Hepatocyte (in vitro differentiated cells): ENCODE measurements around the gene UGT1A4. TPM values are rescaled to one million over a fixed set of nuclear protein-coding genes. Genes with fewer than 3 reads are reported as not detected.
"Not testable (repeated sequence)": the region's sequence is repeated elsewhere in the genome, so short reads cannot be mapped to it uniquely, and the experiment has no call there.

ENCODE experiments used
- DNase-seq: peaks from one replicate; pipeline ENCODE4 v3.0.0-alpha.2; 2016; ENCODE audit warnings: low spot score
- H2AFZ ChIP-seq: fragments of 200-600 bp; sonication (generic); 2 replicates; pipeline ENCODE4 v1.6.0; 2016; ENCODE audit warnings: antibody characterized with exemption, mild to moderate bottlenecking
- H3K27ac ChIP-seq: fragments of 200-600 bp; sonication (generic); 2 replicates; pipeline ENCODE4 v1.5.1; 2016; ENCODE audit warnings: mild to moderate bottlenecking
- H3K27me3 ChIP-seq: fragments of 200-600 bp; sonication (generic); 2 replicates; pipeline ENCODE4 v1.6.1; 2016
- H3K36me3 ChIP-seq: fragments of 200-600 bp; sonication (generic); replicated peaks from 2 replicates; pipeline ENCODE4 v1.5.1; 2016; ENCODE audit warnings: low read depth; ENCODE audit not compliant: insufficient read depth
- H3K4me1 ChIP-seq: fragments of 200-600 bp; sonication (generic); 2 replicates; pipeline ENCODE4 v1.5.1; 2016; ENCODE audit warnings: mild to moderate bottlenecking, moderate library complexity; ENCODE audit not compliant: insufficient read depth
- H3K4me2 ChIP-seq: fragments of 200-600 bp; sonication (generic); 2 replicates; pipeline ENCODE4 v1.6.0; 2016
- H3K4me3 ChIP-seq: fragments of 200-600 bp; sonication (generic); 2 replicates; pipeline ENCODE4 v1.5.1; 2016; ENCODE audit warnings: mild to moderate bottlenecking
- H3K79me2 ChIP-seq: fragments of 200-600 bp; sonication (generic); 2 replicates; pipeline ENCODE4 v1.6.0; 2017; ENCODE audit warnings: mild to moderate bottlenecking
- H3K9me2 ChIP-seq: fragments of 200-600 bp; sonication (generic); replicated peaks from 2 replicates; pipeline ENCODE4 v1.6.0; 2017; ENCODE audit warnings: mild to moderate bottlenecking; ENCODE audit not compliant: insufficient read depth
- H3K9me3 ChIP-seq: fragments of 200-600 bp; sonication (generic); 2 replicates; pipeline ENCODE4 v1.5.1; 2016; ENCODE audit warnings: low read depth, mild to moderate bottlenecking
- H4K20me1 ChIP-seq: fragments of 200-600 bp; sonication (generic); 2 replicates; pipeline ENCODE4 v1.6.0; 2016; ENCODE audit warnings: mild to moderate bottlenecking; ENCODE audit not compliant: insufficient read depth, poor library complexity, severe bottlenecking
- CTCF ChIP-seq: fragments of 200-600 bp; sonication (generic); IDR thresholded peaks from 2 replicates; pipeline ENCODE4 v1.5.1; 2016; ENCODE audit warnings: antibody characterized with exemption, mild to moderate bottlenecking; ENCODE audit not compliant: poor library complexity
- EZH2 ChIP-seq: fragments of 200-600 bp; sonication (generic); IDR thresholded peaks from 2 replicates; pipeline ENCODE4 v1.6.1; 2016; ENCODE audit warnings: antibody characterized with exemption, mild to moderate bottlenecking, borderline replicate concordance
- EZH2phosphoT487 ChIP-seq: fragments of 200-600 bp; sonication (generic); IDR thresholded peaks from one replicate; pipeline ENCODE4 v1.6.1; 2018; ENCODE audit warnings: antibody characterized with exemption, mild to moderate bottlenecking, low read depth, moderate library complexity; ENCODE audit not compliant: unreplicated experiment, severe bottlenecking
- WGBS: methylation state at CpG from one replicate; pipeline ENCODE4 v1.1.6; 2016; ENCODE audit warnings: low lambda C conversion rate; ENCODE audit errors: missing lambda C conversion rate; 5-methylcytosine and 5-hydroxymethylcytosine counted together
- polyA plus RNA-seq: library from polyadenylated mRNA; unstranded; fragments of >200 nt; fragmentation: Nextera tagmentation; extraction: Ambion mirVana; gene quantifications from 2 replicates; pipeline ENCODE4 v1.2.1, GENCODE V29; 2016
- total RNA-seq: library from RNA; depleted of rRNA; stranded (reverse); fragments of >200 nt; gene quantifications from 2 replicates; pipeline ENCODE4 v1.2.3, GENCODE V29; 2014

UGT1A4 gene
- total and polyA plus RNA-seq, 2 experiments from 2014 or later = not detected

GRCh38 chr2:233751212-233752009, 32.9 kb downstream of the UGT1A4 start:
- H3K79me2 ChIP-seq, H3K9me2 ChIP-seq, H4K20me1 ChIP-seq, H2AFZ ChIP-seq, DNase-seq, H3K4me1 ChIP-seq, H3K36me3 ChIP-seq, H3K27me3 ChIP-seq, H3K4me2 ChIP-seq, H3K27ac ChIP-seq, H3K4me3 ChIP-seq, H3K9me3 ChIP-seq: not testable (repeated sequence)
- 55% methylated on average over 2 of the region's 2 CpGs for WGBS

- DNase-seq = no peak
- Histone ChIP-seq H3K27ac (no peak overlapping the region), H3K27me3 (no peaks in the 10 kb centered on the region), H3K4me2 (no peak overlapping the region), H3K4me3 (no peak overlapping the region), H3K36me3 (no peaks in the 10 kb centered on the region), H2AFZ (no peak overlapping the region), H3K4me1 (peaks cover 11% of the 10 kb centered on the region), H3K79me2 (no peaks in the 10 kb centered on the region), H3K9me3 (no peaks in the 10 kb centered on the region), H4K20me1 (no peaks in the 10 kb centered on the region), H3K9me2 (no peaks in the 10 kb centered on the region)
- no peak for TF ChIP-seq EZH2phosphoT487
- TF ChIP-seq CTCF = no peak
- no peak for TF ChIP-seq EZH2
- 96% methylated on average over 38 of the region's 44 CpGs for WGBS
Measured at GRCh38 chr2:233754872-233755611, 36.5 kb downstream of the UGT1A4 start.

DNA sequence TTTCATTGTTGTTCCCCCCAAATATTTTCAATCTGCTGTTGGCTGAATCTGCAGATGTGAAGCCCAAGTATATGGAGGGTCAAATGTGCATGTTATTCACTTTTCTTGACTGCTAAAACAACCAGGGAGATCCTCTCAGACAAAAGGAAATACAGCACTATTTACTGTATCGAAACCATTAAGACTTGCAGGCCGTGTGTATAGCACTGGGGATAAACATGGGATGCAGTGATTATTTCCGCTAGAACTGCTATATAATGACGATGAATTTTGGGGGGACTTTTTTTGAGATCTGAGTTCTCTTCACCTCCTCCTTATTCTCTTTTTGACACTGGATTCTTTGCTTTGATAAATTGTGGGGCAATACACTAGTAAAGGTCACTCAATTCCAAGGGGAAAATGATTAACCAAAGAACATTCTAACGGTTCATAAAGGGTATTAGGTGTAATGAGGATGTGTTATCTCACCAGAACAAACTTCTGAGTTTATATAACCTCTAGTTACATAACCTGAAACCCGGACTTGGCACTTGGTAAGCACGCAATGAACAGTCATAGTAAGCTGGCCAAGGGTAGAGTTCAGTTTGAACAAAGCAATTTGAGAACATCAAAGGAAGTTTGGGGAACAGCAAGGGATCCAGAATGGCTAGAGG, 38.0 kb downstream of the UGT1A4 start:
- TF ChIP-seq EZH2phosphoT487 (no peak), EZH2 (no peak), CTCF (no peak)
- no peak overlapping the region for H3K4me2 ChIP-seq
- no peak overlapping the region for H3K4me3 ChIP-seq
- peak; percentile 58 for DNase-seq
- no peaks in the 10 kb centered on the region for H3K27me3 ChIP-seq
- H3K9me2 ChIP-seq = no peaks in the 10 kb centered on the region
- no peaks in the 10 kb centered on the region for H4K20me1 ChIP-seq
- H2AFZ ChIP-seq = no peak overlapping the region
- peaks cover 11% of the 10 kb centered on the region for H3K4me1 ChIP-seq
- WGBS = 67% methylated on average over 7 of the region's 7 CpGs
- H3K9me3 ChIP-seq = no peaks in the 10 kb centered on the region
- peak overlapping the region; percentile 50 for H3K27ac ChIP-seq
- H3K36me3 ChIP-seq = no peaks in the 10 kb centered on the region
- H3K79me2 ChIP-seq = no peaks in the 10 kb centered on the region

- H3K27me3 ChIP-seq = no peaks in the 10 kb centered on the region
- H3K9me2 ChIP-seq = no peaks in the 10 kb centered on the region
- TF ChIP-seq CTCF (no peak), EZH2 (no peak), EZH2phosphoT487 (no peak)
- H4K20me1 ChIP-seq = no peaks in the 10 kb centered on the region
- no peak overlapping the region for H3K4me3 ChIP-seq
- no peak overlapping the region for H2AFZ ChIP-seq
- peaks cover 11% of the 10 kb centered on the region for H3K4me1 ChIP-seq
- no peaks in the 10 kb centered on the region for H3K9me3 ChIP-seq
- H3K79me2 ChIP-seq = no peaks in the 10 kb centered on the region
- no peak for DNase-seq
- H3K27ac ChIP-seq = peak overlapping the region; percentile 74
- H3K4me2 ChIP-seq = no peak overlapping the region
- no peaks in the 10 kb centered on the region for H3K36me3 ChIP-seq
Measured at GRCh38 chr2:233758141-233758540, 39.6 kb downstream of the UGT1A4 start.
